NOMO-1 treated with dmso at 0.1 percent for 144 hours (cell line): ENCODE data around the gene CERS1.

Experiments
- DNase-seq: peaks from one replicate; lab custom pipeline; 2025; ENCODE audit not compliant: unreplicated experiment; lab: John Stamatoyannopoulos, UW

Gene CERS1

DNA sequence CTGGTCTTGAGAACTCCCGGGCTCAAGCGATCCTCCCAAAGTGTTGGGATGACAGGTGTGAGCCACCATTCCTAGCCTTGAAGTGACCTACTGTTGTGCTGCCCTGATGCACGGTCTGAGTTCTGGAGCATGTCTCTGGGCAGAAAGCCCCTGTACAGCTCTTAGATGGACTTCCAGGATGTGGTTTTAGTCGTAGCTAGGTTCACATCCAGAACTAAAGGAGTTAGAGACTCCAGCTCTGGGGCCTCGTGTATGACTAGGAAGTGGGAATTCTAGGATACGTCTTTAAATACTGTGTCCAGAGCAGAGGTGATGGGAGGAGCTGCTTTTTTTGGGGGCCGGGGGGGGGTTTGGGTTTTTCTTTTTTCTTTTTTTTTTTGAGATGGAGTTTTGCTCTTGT lies 52.0 kb downstream of the CERS1 start:
- no peak for DNase-seq

DNA sequence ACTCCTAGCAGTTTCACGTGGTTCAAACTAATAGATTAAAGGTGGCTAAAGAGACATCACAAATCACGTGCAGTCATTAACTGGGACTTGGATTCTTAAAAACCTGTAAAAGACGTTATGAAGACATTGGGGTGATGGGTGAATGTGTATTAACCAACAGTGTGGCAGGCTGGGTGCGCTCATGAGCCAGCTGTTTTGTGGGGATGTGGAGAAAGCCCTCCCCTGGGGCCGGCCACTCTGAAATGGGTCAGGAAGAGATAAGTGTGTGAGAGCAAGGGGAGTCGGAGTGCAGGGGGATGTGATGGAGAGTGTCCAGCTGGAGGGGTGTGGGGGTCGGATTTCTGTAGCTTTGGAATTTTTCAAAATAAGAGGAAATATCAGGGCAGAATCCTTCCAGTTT lies 53.8 kb downstream of the CERS1 start:
- DNase-seq, result no peak

DNA sequence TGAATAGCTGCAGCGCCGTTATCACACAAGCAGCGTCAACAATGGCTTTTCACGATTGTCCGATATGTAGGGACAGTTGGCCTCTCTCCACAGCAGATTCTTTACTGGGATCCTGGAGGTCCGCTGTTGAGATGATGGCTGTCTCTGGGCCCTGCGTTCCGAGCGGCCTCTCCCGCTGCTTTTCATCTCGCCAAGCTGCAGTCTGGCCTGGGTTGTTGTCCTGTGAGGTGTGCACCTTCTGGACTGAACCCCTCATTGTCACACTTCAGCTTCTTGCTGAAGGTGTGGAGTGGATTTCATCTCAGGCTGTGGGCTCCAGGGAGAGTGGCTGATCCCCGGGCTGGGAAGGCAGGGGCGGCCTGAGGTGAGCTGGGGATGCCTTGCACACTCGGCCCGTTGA lies 54.6 kb downstream of the CERS1 start:
- no peak for DNase-seq

DNA sequence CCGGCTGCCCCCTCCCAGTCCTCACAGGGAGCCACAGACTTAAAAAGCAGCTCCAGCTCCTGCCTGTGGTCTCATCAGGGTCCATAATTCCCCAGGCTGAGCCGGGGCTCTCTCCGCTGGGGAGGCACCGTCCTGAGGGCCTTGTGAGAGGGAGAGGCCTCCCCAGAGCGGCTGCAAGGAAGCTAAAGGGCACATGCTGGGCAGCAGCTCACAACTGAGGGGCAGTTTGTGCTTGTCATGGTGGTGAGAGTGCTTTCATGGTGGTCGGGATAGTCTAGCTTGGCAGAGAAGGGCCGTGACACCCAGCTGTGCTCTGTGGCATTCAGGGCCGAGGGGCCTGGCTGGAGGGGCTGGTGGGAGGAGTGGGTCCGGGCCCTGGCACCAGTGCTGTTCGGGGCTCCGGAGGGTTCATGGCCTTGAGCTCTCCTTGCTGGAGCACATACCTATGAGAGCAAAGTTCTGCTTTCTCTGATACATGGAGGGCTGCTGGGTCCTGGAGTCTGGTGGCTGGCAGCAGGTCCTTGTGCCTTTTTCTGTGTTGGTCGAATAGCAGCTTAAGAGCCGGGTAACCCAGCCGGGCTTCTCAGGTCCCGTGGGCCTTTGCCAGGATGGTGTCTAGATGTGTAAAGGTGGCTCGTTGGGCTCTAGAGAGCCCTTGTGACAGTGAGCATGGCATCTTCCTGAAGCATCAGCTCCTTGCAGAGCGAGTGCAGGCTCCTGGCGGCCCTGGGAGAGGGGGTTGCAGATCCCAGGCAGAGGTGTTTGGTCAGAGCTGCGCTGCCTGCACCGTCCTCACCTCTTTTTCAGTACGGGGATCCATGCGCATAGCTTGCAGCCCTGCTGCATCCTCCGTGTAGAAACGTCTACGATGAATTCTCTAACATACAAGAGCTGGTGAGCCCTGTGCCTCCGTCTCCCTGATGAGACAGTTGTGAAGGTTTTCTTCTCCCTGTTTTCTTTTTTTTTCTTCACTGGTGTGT lies 55.4 kb downstream of the CERS1 start:
- no peak for DNase-seq

DNA sequence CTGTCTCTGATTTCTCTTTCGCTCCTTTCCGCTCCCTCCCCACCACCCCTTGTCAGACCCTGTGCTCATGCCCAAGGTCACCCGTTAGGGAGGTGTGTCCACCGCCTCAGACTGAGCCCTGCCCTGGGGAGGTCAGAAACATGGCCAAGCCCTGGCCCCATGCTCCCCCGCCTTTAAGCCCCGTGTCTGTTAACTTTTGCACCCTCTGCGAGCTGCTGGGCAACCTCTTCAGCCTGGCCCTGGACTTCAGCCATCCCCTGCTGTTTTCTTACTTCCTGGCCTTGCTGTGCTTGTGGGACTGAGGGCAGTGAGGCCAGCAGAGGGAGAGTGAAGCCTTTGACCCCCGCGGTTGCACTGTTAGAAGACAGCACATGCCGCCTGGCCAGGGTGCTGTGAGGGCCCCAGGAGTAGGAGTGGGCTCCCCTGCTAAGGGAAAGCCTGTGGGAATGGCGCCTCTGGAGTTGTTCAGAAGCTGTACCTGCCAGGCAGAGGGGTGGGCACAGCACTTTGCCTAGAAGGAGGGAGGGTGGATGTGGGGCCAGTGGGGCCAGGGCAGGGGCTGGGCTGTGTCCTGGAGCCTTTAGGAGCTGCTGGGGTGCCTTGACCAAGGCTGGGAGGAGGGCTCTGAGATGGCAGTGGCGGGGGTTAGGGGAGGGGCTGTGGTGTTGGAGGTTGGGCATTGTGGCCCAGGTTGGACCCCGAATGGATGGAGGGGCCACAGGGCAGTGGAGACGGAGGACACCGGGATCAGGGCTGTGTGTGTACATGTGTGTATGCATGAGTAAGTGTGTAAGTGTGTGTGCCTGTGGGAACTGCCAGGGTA lies 56.3 kb downstream of the CERS1 start:
- DNase-seq, result no peak

DNA sequence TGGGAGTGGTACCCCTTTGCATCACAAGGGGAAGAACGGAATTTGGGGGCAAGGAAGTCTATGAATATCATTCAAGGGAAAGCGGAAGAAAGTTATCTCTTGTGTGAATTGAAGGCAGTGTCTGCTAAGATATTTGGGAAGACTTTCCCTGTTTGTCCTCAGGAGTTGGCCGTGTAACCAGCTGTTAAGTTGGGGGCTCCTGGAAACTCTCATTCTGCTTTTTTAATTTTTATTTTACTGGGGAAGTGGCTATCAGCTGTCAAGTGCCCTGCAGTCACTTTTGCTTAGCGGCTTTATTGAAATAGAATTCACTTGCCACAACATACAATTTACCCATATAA lies 61.3 kb downstream of the CERS1 start:
- no peak for DNase-seq

DNA sequence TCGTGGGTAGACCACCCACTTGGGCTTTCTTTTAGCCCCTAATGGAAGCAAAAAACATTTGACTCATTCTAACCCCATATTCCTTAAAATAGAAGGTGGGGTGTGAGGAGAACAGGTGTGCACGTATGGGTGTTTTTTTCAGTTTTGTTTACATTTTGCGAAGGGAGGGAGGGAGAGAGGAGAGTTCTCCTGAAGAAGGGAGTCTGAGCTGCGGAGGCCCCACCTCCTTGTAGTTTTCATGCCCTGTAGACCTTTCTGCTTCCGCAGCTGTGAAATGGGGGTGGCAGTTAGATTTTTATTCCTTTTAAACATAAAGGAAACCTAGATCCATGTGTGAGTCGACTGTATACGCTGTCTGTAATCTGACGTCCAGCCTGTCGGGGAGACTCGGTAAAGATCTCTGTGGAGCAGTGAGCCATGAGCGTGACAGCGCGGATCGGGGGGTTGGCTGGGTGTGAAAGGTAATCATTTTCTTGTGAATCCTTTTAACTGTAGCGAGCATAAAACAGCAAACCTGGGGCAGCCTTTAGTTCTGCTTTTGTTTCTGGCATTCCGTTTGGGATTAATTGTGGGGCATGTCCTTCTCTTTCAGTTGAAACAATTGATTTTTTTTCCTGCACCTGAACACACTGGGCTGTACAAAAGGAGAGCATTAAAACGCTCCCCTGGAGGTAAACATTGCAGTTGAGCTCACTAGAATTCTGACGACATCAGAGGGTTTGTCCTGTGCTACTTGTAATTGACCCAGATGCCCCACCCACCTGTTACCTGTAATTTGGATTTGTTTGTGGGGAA lies 61.9 kb downstream of the CERS1 start:
- no peak for DNase-seq

DNA sequence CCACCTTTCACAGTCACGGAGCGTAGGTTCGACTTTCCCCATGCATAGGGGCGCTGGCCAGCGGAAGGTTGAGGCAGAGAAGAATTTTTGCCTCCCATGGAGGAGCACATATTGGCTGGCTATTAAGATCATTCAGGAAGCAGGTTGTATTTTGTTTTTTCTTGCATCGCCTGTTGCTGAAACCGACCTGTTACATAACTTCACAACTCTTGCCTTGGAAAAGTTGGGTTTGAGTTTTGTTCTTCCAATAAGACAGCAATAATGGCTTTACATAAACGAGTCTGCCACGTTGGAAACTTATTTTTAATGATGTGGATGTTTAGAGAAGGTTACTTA lies 62.8 kb downstream of the CERS1 start:
- DNase-seq, result no peak

DNA sequence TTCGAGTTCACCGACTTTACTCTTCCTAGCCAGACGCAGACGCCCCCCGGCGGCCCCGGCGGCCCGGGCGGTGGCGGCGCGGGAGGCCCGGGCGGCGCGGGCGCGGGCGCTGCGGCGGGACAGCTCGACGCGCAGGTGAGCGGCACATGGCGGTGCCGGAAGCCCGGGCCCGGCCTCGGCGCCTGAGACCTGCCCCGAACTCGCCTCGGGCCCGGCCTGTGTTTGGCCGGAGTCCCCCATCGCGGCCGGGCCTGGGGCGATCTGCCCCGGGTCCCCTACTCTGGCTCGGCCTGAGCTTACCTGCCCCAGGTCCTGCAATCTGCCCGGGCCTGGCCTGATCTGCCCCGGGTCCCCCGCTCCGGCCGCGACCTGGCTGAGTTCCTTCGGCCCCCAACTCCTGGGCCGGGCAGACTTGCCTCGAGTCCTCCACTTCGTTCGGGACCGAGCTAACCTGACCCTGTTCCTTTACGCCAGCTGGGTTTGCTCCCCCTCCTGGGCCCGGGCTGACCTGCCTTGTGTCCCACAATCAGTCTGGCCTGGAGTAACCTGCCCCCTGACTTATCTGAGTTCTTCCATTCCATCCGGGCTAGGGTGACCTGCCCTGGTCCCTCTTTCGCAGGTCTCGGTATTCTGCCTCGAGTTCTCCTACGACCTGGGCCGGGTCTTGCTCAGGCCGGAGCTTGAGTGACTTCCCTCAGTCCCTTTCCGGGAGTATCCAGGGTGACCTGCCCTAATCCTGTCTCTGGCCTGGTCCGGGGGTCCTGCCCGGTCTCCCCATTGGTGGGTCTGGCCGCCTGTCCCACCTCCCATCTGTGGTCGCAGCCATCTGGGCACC lies 63.4 kb downstream of the CERS1 start:
- no peak for DNase-seq

DNA sequence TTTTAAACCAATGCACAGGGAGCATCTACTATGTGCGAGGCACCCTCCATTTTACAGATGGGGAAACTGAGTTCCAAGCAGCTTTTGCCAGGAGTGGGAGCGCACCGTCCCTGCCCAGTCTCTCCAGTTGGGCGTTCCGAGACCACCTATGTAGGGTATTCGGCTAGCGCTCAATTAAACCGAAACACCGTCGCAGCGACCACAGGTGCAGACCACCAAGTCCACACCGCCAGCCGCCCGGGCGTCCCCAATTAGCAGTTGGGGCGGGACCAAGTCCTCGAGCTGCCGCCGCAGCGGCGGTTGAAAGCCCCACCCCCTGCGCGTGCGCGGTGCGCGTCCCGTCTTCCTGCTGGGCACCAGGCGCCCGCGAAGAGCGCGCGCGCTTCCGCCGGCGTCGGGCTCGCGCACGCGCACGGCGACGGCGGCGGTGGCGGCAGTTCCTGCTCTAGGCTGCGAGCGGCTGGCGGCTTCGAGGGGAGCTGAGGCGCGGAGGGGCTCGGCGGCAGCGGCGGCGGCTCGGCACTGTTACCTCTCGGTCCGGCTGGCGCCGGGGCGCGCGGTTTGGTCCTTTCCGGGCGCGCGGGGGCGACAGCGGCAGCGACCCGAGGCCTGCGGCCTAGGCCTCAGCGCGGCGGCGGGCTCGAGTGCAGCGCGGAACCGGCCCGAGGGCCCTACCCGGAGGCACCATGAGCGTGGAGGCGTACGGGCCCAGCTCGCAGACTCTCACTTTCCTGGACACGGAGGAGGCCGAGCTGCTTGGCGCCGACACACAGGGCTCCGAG lies 64.2 kb downstream of the CERS1 start, which contains the start of gene UPF1:
UPF1 (plus strand) TSS at position 436 of the 782 bp plus-strand sequence; CDS start at position 687, 251 bp downstream.
- peak; percentile 91 for DNase-seq

DNA sequence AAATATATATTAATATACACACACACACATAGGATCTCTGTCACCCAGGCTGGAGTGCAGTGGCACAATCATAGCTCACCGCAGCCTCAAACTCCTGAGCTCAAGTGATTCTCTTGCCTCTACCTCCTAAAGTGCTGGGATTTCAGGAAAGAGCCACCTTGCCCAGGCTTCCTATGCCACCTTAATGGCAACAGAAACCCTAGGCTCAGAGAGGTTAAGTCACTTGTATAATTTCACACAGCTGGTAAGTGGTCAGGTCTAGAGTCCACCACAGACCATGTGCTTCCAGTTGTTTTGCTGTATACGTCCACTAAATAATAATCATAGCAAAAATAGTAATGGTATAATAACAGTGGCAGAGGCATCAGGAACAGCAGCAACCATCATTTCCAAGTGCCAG lies 65.5 kb downstream of the CERS1 start:
- DNase-seq, result no peak

DNA sequence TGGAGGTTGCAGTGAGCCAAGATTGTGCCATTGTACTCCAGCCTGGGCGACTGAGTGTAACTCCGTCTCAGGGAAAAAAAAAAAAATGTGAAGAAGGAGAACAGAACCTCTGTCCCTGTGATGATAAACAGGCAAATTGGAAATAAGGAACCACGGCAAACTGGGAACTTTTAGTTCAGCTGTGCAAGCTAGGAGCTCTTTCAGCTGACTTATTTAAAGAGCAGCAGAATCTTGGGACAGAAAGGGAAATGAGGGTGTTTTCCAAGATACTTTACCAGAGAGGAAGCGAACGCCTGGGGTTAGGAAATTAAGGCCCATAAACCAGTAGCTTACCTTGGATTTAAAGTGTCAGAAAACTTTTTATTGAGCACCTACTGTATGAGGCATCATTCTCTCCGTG lies 67.2 kb downstream of the CERS1 start:
- DNase-seq, result no peak
